HG02885 (cell line): ENCODE measurements around the gene C2orf76.
"Not testable (repeated sequence)": the region's sequence is repeated elsewhere in the genome, so short reads cannot be mapped to it uniquely, and the experiment has no call there.

Experiments used
- ATAC-seq: cut with Tn5 transposase; IDR thresholded peaks from one replicate; pipeline ENCODE4 v1.9.1; 2021; ENCODE audit warnings: mild to moderate bottlenecking; ENCODE audit not compliant: unreplicated experiment, poor library complexity

Gene C2orf76

DNA sequence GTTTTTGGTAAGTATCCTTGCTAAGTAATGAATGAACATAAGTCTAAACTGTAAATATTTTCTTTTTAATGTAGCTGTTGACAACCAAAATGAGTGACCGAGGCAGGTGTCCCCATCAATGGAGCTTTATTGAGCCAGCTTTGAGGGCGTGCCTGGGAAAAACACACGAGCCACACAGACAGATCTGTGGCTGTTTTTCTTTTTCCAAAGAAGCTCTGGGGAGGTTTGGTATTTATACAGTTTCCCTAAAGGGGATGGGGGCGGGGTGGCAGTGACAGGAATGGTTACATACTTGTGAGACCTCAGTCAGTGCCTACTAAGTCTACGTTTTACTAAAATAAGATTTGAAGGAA lies 11.3 kb upstream of the C2orf76 start:
- no peak for ATAC-seq

DNA sequence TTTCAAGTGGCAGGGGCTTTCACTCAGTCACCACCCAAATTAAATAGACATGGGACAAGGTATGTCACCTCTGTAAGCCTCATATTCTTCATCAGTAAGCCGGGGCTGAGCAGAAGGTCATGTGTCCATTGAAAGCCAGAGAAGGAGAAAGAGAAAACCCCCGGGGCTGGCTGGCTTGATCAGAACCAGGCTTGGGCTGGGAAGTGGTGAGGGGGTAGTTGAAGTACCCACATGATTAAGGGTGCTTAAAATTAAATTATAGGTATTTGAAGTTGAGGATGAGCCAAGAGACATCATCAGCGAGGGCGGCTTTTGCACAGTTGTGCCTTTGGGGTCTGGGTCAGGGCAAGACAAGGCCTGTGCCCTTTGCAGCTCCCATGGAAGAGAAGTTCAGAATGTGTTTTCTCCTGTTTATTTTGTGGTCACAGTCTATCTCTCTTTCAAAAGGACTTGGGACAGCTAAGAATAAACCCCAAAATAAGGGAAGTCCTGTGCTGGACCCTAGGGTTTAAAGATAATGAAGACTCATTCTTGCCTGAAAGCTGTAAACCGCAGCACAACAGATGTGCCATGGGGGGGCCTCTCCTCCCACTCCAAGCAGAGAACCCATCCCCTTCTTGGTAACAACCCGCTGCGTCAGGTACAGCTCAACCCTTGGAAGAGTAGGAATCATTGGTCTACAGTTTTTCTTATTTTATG lies 10.8 kb upstream of the C2orf76 start:
- no peak for ATAC-seq

DNA sequence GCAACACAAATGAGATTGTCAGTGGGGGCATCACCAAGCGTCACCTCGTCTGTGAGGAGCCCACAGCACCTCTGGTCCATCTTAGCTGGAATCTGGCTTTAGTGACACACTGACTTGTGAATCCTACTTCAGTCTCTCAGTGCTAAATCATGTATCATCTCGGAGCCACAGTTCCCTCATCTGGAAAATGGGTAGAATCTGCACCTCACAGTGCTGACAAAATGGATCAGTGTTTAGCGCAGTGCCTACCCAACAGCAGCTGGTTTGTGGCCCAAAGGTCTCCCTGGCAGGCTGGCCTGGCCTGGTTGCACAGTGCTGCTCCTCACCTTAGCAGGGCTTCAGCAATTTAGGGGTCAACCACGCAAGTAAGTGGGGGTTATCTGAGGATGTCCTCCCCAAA lies 10.2 kb upstream of the C2orf76 start:
- ATAC-seq: no peak

- ATAC-seq: not testable (repeated sequence)
These were observed 9.8 kb upstream of the C2orf76 start for GRCh38 chr2:119376406-119376805.

- ATAC-seq: not testable (repeated sequence)
These were observed 7.5 kb upstream of the C2orf76 start for GRCh38 chr2:119373907-119374745.

DNA sequence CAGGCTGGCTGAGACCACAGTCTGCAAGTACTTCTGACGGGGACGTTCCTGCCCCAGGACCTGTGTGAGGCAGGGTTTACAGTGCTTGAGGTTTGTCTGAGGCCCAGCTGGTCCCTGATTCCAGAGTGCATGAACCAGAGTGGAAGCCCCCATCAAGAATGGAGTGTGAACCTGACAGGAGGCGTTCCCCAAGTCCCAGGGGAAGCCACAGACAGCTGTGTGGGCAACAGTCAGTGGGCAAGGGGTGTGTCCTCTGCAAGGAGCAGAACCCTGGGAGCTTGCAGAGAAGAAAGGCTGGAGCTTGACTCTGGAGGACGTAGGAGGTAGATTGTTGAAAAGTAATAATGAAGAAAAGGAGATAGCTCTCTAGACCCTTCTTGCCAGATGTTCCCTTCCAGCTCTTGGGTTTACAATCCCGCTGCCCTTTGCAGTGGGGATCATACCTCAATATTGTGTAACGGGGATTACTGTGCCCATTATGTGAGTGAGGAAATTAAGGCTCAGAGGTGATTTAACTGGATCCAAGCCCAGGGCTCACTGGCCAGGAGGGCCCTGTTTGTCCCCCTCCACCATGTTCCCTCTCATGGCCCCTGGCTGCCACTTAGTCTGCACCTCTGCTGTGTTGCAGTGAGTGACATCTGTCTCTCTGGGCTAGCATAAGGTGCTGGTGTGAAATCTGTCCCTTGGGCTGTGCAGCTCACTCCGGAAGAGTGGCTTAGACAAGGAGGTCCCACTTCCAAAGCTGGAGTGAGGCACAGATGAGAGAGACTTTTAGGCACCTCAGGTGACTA lies 6.3 kb upstream of the C2orf76 start:
- no peak for ATAC-seq

DNA sequence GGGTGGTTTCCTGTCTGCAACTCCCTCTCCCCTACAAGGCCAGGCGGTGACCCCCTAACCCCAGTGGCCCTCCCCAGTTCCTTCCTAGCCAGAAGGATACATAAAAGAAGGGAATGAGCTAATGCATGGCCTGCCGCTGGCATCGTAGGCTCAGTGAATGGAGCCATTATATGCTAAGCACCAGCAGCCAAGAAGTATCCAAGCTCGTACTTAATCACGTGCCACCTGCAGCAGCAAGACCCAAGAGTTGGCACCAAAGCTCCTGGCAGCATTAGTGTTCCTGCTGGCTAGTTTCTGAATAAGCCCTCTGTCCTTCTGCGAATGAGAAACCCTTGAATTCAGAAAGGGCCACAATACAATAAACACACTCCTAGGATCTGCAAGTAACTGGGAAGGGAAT lies 4.5 kb upstream of the C2orf76 start:
- ATAC-seq: no peak

GRCh38 chr2:119369845-119370244 lies 3.2 kb upstream of the C2orf76 start:
- ATAC-seq: no peak

- peak; percentile 37 for ATAC-seq
These were observed 952 bp upstream of the C2orf76 start for GRCh38 chr2:119367472-119368099.

GRCh38 chr2:119366161-119366648 lies 429 bp downstream of the C2orf76 start:
- peak; percentile 8 for ATAC-seq

DNA sequence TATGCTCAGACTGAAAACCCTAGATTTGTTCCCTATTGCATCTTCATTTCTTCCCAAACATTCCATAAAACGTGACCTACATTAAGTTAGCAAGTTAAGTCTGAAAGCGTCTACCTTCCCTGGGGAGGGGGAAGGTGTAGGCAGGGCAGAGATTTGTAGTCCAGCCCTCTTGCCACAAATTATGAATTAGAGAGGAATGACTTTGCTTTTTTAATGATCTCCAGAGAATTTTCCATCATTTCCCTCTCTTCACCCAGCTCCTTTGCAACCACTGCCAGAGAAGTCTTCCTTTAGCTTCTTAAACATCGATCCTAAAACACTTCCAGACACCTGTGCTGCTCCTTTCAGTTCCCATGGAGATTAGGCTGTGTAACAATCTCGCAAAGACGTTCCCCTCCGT lies 1.2 kb downstream of the C2orf76 start:
- no peak for ATAC-seq

GRCh38 chr2:119364798-119365197 lies 1.8 kb downstream of the C2orf76 start:
- no peak for ATAC-seq

- ATAC-seq: no peak
These were observed 6.1 kb downstream of the C2orf76 start for GRCh38 chr2:119360423-119360966.

- no peak for ATAC-seq
These were observed 6.9 kb downstream of the C2orf76 start for GRCh38 chr2:119359774-119360173.

GRCh38 chr2:119354860-119355259 lies 11.8 kb downstream of the C2orf76 start:
- no peak for ATAC-seq

GRCh38 chr2:119352357-119352756 lies 14.3 kb downstream of the C2orf76 start:
- ATAC-seq: peak; percentile 93

DNA sequence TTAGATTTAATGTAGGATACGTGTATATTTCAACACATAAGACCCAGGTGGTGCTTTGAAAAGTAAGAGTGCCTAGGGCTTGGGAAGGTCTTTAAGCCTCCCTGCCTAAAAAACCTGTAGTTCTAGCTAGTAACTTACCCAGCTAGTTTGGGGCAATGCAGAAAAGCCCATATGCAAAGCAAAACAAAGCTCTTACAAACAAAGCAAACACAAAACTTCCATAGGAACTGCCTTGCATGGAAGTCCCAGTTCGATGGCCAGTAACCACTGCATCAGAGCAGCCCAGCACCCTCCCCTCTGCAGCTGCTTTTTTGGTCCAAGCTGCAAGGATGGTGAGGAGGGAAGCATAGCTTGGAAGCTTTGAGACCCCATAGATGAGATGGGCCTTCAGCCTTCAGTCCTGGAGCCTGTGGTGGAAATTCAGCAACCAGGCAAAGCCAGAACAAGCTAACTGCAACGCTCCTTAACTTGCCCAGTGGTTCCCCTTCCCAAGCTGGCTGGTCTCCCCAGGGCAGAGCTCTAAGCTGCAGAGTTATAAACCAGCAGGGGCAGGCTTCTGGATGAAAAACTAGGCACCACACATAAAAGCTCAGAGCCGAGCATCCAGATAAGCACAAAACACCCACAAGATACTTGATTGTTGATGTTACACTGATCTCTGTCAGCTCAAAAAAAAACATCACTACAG lies 16.2 kb downstream of the C2orf76 start:
- ATAC-seq: no peak

- no peak for ATAC-seq
These were observed 17.3 kb downstream of the C2orf76 start for GRCh38 chr2:119349289-119349688.

DNA sequence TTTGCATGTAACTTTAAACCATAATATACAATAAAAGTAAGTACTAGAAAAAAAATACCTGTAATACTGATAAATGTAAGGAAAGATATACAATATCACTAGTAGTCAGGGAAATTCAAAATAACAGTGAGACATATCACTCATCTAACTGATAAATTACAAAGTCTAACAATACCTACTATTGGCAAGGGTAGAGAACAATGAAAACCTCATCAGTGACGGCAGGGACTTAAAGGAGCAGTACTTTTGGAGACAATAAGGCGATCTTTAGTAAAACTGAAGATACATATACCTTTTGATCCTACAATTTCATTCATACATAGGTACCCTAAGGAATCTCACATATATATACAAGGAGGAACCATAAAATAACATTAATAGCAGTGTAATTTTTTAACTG lies 24.9 kb downstream of the C2orf76 start:
- no peak for ATAC-seq

DNA sequence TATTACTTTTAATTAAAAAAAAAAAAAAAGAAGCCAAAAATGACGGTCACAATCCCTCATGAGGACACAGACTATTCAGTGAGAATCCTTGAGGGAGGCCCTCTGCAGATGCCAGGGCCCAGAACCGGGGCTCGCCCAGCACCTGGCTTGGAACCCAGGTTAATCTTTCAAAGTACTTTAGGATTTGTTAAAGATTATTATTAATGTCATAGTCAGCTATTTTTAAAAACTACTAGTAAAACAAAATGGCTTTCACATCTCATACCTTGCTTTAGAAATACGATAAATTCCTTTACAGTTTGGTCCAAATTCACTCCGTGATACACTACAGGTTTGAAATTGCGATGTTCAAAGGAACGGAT lies 27.1 kb downstream of the C2orf76 start:
- ATAC-seq: no peak
